DMS79 treated with DMSO at 0.1 percent for 48 hours (cell line): ENCODE measurements around the gene MARCHF3.

Experiments used
- DNase-seq: peaks from one replicate; lab custom pipeline; 2025; lab: John Stamatoyannopoulos, UW

MARCHF3 gene

DNA sequence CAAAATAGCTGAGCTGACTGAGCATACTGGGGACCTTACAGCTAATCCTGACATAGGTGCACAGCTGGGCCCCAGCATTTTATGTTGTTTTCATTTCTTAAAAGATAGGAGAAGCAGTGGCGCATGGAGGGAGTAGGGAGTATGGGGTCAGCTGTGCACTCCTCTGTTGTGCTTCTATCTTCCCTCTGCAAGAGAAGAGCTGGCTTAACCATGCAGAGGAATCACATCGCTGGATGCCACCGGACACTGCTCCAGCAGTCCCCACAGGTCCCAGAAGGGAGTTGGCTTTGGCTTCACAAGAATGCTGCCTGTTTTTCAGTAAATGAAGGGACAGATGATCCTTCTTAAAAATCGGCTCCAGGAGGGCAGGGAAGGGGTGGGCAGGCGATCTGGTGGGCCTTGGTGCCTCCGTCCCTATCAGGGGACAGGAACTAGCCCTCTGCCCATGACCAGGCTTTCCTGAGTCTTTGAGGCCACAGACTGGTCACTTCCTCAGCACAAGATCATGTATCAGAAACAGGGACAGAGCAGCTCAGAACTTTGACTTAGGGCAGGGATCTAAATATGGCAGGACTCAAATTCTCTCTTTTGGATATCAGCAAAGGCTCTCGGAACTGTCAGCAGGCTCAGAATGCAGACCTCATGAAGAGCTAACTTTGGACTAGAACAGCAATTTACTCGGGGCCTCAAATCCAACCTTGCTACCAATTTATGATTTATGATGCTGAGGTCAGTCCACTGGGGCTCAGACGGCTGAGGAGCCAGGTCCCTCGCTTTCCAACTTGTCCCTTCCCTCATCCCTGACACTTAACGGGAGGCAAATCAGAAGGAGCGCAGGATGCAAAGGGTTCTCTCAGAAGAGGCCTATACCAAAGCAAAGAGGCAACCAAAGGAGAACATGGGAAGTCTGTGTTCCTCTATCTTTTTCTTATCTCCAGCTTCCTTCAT, 47.2 kb downstream of the MARCHF3 start:
- no peak for DNase-seq

DNA sequence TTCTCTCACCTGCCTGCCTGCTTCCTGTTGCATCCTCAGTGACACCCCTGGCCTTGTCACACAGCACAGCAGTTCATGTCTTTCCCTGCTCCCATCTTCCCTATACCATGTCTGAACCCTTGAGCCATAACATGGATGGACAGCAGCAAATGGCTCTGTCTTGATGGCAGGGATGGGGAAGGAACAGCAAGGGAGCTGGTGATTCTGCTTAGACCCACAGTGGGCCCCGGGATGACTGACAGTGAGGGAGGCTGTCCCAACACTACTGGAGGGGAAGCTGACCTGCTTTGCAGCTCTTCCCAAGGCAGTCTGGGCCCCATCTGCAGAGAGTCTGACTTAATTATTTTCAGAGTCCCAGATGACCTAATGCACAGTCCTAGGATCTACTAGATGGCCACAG, 48.2 kb downstream of the MARCHF3 start:
- DNase-seq, result no peak

DNA sequence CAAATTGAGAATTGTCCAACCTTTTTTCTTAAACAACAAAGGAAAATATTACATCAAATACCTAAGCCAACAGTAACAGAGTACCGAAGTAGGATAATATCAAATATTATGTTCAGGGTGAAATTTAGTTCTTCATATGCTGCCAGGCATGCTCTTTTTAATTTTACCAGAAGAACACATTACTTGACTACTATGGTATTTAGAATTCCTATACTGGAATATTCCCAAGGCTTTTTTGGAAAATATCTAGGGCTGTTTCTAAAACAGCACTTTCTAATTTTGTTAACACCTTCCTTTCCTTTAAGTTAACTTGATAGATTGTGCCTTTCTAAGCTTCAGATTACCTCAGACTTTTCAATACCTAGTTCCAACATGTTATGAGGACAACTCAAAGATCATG, 48.7 kb downstream of the MARCHF3 start:
- no peak for DNase-seq

DNA sequence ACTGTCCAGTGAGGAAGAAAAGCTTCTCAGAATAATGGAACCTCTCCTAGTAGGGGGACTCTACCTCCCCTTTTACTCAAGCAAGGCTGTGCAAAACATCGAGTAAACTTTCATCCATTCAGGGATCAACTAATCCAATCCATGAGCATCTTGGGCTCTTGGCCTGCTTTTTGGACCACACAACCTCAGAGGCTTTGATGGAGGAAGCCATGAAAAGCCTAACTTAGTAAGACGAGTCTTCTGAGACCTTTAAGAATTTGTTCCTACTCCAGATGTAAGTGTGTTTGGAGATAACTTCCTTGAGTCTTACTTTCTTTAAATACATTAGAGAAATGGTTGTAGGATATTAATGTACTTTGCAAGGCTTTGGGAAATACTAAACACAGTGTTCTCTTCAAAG, 49.1 kb downstream of the MARCHF3 start:
- no peak for DNase-seq

DNA sequence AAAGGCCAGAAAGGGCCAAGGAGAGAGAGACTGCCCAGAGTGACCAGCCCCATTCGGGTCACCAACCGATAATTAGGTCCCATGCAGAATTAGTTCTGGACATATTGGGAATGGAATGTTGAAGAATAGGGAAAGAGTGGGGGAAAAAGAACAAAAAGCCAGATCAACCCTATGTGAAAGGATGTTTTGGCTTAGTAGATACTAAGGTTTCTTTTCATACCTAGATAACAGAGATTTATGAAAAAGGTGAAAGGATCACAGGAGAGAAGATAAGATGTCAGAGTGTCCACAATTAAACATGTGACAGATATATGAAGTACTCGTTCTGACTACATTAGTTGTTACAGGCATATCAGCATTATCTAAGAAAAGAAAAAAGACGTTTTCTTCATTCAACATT, 52.1 kb downstream of the MARCHF3 start:
- no peak for DNase-seq

DNA sequence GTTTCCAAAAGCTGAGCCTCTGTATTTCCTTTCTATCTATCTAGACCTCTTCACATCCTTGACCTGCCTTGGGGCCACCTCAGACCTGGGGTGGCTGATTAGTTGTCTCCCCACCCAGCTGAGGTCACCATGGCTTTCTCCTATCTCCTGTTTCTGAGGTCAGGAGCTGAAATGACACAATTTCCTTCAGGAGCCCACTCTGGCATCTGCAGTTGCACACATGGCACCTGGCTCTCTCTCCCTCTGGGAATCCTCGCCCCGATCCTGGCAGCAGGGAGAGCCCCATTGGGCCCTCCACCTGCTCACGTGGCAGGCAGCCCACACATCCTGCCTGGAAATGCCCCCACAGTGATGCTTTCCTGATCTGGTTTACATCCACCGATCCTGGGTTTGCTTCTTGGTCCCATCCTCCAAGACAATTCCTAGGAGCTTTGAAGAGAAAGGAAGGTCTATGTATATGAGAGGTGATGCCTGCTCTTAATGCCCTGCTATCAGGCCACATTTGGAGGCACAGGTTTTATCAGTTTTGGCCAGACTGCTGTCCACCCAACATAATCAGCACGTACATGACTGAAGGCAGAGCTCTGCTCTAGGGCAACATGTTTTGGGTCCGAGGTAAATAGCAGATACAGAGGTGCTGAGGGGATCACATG, 53.7 kb downstream of the MARCHF3 start:
- DNase-seq, result no peak

DNA sequence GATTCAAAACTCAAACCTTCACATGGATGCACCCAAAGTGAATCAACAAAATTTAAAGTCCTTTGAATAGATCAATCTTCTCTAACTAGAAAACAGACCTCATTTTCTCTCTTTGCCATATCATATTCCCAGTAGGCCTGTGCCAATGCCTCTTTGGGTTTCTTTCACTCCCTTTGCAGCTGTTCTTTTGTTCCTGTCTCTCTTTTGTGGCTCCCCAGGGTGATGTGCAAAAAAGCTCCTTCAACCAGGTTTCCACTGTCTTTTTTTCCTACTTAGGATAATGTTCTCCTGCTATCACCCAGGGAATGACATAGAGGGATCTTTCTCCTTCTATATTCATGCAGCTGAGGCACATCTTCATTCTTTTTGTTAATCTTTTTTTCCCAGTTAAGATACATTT, 54.6 kb downstream of the MARCHF3 start:
- DNase-seq, result no peak

DNA sequence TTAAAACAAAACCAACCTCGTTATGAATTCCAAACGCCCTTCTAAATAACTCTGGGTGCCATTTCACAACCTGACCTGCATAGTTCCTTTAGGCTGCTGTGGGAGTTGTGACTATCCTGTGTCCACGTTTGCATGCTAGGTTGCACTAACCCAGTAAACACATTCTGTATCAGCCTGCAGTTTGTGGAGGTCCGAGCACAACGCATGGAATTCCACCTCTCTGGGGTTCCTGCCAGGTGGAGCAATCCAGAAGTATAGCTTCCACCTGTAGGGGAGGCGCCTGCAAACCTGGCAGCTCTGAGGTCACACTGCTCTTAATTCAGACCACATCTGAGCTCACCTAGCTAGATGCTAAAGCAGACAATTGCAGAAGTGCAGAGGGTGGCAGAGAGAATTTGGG, 57.2 kb downstream of the MARCHF3 start:
- no peak for DNase-seq

DNA sequence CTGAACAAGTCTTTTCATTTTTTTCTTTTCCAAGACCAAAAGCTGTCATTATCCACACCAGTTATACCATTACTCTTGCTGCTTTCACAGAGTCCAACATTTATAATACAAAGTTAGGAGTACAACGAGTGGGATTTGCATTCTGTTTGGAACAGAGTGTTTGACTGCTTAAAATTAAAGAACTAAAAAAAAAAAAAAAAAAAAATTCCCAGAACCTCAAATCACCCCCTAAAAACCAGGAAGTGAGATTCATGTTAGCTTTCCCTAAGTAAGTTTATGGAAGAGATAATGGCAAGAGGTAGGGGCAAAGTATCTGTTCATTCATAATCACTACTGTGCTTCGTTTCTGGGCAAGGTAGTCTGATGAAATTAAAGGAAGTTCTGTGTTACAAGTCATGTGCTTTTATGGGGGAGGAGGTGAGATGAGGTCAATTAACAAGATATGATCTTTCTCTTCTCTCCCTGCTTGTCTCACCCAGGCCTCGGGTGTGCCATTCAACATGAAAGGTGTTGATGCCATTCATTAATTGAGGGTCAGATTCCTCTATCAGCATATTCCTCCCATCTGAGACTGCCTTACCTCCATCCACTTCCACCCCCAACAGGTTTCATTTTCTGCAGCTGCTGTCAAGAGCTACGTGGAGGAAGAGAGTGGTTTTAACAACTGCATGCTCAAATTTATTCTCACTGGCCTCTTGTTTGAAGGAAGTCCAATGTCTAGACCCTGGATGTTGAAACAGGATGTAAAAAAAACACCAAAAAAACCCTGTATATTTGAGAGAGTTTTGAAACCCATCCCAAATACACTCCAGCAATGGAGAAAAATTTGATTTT, 58.1 kb downstream of the MARCHF3 start:
- DNase-seq, result no peak

DNA sequence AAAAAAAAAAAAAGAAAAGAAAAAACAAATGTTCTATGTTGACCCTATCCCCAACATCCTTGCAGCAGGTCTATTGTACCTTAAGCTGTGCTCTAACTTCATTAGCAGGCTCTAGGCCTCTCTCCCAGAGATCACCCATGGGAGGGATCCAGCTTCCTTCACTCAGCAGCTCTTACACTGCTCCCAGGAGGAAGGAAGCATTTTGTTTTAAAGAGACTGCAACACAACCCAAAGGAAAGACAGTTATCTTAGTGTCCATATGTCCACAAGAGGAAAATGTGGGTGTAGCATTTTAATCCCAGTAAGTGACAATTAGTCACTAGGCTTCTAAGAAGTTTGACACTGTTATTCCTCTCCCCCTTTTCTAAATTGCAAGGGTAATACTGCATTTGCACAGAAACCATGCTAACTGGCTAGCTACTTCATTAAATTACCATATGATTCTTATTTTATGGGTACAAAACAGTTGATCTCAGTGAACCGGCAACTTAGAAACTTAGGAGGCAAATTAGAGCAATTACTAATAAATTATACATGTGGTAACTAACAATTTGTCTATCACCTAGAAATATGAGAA, 58.8 kb downstream of the MARCHF3 start:
- DNase-seq, result no peak

DNA sequence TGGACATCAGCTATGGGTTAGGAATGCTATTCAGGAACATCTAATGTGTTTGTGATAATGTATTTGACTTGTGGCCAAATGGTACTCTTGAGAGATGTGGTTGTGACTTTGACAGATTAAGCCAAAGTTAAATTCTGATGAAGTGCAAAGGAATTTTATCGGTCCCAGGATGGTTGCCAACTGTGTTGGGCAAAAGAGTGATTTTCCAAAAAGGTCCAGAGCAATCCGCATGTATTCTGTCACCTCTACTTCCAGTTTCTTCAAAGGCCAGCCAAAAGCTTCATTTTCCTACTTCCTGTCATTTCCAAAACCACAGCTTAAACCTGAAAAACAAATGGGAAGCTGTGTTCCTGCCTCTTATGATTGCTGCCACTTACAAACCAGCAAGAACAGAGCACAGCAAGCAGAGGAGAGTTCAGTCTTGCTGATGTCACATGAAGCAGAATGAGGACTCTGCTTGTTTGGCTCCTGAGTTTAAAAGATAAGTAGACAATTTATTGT, 59.8 kb downstream of the MARCHF3 start:
- no peak for DNase-seq

DNA sequence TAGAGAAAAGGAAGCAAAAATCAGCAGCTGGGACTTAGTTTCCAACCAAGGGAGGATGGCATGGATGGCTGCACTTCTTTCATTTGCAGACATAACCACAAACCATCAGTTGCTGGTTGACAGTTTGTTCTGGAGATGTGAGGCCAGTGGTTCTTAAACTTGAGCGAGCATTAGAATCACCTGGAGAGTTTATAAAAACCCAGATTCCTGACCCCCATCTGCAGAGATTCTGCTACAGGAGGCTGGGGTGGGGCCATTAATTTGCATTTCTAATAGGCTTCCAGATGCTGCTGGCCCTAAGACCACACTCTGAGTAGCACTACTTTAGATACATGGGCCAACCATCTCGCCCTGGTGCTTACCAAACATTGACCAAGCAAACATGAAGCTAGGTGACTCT, 60.8 kb downstream of the MARCHF3 start:
- DNase-seq, result no peak

DNA sequence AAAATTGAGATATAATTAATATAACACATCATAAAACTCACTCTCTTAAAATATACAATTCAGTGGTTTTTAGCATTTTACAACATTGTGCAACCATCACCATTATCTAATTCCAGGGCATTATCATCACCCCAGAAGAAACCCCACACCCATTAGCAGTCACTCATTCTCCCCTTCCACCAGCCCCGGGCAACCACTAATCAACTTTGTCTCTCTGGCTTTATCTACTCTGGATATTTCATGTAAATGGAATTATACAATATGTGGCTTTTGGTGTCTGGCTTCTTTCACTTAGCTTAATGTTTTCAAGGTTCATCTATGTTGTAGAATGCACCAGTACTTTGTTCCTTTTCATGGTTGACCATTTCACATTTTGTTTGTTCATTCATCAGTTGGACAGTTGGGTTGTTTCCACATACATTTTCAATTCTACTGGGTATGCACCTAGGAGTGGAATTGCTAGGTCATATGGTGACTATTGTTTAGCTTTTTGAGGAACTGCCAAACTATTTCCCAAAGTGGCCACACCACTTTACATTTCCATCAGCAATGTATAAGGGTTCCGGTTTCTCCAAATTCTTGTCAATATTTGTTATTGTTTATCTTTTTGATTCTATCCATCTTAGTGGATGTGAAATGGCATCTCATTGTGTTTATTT, 62.4 kb downstream of the MARCHF3 start:
- no peak for DNase-seq

DNA sequence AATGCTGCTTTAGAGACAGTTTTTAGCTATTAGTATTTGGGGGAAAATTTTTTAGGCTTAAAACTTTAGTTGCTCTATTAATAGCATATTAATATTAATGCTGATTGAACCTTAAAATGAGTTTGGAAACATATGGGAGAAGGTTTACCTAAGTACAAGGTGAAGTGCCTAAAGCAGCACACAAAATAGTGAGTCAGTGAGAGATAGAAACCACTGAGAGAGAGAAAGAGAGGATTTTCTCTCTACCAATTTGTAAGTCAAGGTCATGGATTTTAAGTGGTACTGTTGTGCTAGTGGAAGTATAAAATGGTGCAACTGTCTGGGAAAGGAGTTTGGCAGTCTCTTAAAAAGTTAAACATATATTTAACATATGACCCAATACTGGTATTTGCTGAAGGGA, 64.9 kb downstream of the MARCHF3 start:
- DNase-seq, result no peak

DNA sequence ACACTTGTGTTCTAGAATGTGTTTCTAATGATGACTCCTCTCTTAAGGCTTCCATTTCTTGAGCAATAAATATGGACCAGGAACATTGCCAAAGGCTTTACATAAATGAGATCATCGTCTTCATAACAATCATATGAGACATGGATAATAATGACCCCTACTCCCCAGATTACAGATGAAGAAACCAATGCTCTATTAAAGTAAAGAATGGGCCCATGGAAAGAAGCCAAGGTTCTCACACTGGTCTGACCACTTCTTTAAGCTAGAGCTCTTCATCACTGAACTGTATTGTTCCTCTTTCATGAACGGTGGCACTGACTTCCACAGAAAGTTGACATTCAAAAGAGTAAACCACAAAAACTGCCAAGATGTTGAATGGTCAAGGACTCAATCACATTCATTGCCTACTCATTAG, 65.3 kb downstream of the MARCHF3 start:
- no peak for DNase-seq

DNA sequence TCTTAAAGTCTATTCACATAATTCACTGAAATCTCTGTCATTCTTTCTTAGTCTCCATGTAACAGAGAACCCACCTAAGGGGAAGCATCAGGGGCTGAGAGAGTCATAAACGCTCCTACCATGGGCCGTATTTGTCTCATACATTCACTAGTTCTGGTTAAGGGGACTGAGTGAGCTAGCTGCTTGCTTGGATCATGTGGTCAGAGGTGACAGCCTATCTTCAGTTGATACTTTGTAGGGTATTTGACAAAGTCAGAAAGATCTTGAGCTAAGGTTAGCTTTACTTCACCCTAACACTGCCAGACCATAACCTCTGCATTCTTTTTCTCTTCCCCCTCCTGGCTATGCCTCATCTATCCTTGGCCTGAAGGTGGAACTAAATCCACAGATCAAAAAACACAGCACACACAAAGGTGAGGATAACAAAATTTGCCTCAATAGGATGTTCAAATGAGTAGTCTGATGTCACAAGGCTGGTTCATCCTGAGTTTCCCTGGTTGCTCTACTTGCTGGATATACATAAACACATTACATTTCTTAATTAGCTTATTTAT, 66.5 kb downstream of the MARCHF3 start:
- no peak for DNase-seq

DNA sequence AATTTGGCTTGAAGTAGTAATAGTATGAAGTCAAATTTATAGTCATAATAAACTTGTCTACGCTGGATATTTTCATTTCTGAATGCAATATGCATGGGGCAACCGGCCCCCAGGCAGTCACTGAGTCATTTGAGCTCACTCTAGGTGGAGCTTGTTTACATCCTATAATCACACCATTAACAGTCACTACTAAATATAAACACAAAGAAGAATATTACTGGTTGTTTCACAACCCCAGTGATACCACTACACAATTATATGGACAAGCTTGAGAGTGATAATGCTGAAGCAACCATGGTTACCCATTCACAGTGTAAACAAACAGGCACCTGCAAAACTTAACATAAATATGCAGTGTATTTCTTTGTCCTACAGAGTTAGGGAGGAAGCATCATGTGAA, 68.7 kb downstream of the MARCHF3 start:
- DNase-seq, result no peak

DNA sequence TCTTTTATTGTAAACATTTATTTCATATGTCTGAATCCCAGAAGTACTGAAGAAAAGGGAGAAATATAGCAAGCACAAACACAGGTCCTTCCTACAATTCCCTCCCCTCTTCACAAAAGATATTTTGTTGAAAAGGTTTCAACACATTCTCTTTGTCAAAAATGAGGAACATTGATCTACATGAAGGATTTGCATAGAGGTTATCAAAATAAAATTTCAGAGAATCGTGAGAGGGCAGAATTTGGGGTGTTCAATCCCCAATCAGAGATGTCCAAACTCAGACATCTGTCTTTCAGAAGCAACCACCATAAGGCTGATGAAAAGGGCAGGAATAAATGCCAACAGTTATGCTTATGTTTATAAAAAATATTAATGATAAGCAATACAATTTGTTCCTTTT, 69.2 kb downstream of the MARCHF3 start:
- DNase-seq, result no peak

DNA sequence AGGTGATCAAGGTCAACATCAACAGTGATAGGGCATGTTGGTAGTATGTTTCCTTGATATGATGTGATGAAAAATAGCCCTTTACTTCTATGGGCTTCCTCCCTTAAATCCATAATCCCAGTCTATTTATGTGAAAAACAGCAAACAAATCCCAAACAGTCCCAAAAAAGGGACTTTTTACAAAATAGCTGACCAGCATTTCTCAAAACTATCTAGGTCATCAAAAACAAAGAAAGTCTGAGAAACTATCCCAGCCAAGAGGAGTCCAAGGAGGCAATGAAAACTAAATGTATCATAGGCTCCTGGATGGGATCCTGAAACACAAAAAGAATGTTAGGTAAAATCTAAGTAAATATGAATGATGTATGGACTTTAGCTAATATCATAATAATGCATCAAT, 71.2 kb downstream of the MARCHF3 start:
- DNase-seq, result no peak

DNA sequence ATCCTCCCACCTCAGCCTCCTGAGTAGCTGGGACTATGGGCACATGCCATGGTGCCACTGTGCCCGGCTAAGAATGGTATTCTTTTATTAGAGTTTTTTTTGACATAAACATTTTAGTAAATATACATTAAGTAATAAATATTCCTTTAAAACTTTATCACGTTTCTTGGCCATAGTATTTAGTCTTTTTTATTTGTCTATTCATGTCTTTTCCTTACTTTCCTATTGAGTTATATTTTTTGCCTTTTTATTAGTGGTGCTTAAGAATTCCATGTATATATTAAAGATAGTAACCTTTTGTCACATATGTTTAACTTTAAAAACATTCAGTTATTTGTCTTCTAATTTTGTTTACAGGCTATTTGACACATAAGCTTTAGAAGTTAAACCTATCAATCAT, 73.4 kb downstream of the MARCHF3 start:
- DNase-seq, result no peak

DNA sequence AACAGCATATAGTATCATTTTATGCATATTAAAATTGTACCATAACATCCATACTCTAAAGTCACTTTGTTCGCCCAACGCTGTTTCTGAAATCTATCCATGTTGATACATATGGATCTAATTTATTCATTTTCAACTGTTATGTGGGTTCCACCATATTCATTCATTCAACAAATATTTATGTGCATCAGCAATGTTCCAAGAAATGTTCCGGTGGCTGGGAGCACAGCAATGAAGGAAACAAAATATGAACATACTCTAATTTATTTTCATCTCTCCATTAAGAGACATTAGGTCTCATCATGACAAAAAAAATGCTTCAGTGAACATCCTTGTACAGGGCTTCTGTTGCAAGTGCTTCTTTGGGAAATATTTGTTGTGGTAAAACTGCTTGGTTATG, 75.4 kb downstream of the MARCHF3 start:
- DNase-seq, result no peak
